Fibroblast of peridontal ligament (primary cell): ENCODE measurements around the gene PAAF1.

Experiments used
- DNase-seq: peaks from one replicate; pipeline ENCODE4 v3.0.0-alpha.2; 2010; ENCODE audit errors: extremely low read depth

PAAF1 gene

DNA sequence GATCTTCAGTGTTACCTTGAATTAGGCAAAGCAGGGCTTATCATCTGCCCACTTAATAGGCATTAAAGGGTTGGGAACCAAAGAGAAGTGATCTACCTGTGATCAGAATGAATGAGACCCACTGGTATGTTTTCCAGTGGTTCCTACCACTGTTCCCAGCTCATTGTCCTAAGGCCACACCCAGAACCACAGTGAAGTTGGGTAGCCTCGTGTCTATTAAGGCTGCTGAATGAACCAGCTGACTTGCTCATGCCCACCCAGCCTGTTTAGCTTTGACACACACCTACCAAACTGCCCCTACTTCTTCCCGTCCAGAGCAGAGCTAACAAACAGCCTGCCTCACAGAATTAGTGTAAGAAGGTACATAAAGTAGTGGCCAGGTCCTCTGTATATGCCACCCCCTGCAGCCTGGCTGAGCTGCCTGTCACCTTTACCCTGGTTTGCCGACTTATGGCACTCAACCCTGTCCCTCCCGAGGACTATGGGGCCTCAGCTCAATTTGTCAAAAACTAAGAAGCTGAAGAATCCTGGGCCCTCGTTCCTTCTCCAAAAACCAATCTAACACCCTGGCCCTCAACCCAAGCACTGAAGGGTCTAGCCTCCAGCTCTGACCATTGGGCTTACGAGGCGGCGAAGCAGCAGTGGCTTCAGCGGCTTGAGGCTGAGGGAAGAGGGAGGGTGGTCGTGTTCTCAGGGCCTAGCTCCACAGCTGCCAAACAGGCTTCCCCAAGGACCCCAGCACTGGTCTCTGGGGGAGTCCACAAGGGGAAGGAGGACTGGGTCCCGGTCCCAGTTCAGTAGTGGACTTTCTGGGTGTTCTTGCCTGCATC is 96.0 kb downstream of the PAAF1 start:
- no peak for DNase-seq

DNA sequence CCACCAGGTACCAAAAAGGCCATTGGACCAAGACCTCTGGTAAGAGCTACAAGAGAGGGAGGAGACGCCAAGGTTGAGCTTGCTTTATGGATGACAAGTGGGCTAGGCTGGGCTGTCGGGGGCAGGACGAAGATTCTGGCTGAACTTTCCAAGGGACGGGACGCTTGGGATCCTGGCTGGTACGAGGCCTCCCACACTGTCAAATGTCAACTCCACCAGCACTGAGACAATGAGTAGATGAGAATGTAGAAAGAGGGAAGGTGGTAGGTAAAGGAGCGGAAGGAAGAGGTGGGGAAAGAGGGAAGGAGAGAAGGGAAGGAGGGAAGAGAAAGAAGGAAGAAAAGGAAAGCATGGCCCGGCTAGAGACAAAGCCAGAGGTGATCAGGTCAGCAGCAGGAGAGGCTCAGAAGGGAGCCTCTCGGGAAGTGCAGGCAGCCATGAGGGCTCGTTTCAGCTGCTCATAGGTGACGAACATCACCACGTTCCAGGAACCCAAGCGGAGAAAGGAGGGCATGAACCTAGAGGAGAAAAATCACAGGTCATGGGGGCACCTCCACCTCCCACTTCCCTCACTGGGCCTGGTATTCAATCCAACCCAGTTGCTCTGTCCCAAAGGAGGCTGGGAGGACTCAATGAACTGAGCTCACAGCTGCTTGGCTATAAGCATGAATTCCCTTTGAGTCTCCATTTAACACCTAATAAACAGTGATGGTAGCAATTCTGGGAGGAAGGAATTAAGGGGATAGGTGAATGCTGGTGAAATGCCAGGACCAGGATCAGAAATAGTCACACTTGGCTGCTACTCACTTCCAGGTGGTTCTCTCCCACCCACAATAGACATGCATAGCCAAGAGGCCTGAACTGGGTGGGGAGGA is 98.0 kb downstream of the PAAF1 start:
- DNase-seq: no peak

DNA sequence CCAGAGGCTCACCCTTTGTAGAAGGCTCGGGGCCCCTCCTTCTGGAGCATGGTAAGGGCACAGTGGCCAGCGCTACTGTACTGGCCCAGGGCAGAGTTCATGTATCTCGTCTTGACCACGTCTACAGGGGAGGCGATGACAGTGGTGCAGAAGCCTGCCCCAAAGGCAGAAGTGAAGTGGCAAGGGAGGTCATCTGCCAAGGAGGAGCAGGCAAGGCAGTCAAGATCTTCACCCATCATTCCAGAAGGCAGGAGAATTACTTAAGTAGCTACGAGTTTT is 98.6 kb downstream of the PAAF1 start:
- DNase-seq: no peak

DNA sequence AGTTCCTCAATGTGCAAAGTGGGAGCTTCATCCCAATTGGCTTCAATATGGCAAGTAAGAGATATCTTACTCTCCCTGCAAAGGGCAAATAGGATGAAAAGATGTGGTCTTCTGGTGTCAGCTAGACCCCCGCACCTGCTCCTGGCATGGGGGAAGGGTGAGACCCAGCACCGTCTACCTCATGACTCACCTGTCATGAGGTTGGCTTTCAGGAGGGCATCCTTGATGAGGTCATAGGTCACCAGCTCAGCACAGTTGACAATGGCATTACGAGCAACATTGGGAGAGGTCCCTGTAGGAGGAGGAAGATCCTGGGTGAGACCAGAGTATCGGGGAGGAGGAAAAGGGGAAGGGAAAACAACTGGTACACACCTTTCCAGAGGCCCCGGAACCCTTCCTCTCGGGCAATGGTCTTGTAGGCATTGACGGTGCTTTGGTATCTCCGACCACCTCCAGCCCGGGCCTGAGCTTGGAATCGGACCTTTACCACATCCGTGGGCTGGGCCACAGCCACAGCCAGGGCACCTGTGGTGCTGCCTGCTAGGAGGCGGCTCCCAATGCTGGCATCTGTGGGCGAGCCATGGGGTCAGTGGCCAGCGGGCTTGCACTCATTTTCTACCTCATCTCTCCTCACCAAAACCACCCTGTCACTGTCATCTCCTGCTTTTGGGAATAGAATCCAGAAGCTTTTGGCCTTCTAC is 99.8 kb downstream of the PAAF1 start:
- DNase-seq: no peak

DNA sequence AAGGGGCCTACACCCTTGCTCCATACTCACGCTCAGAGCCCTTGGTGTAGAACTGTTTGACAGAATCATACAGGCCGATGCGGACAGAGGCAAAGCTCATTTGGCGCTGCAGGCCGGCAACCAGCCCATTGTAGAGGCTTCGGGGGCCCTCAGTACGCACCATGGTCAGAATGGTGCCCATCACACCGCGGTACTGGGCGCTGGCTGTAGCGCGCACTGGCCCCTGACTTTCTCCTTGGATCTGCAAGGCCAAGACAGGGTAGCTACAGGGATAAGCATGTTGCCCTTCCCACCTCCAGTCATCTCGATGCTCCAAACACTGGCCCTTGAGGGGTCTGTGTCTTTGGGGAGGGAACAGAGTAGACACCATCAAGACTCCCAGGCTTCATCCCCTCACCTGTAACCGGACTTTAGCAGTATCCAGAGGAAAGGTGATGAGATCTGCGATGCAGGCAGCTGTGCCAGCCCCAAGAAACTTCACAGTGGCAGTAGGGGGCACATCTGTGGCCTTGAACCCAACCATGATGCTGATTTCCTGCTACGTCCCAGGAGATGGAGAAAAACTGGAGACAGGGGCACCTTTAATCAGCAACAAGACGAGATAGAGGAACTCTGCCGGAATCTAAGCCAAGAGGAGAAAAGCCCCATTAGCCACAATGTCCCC is 101.2 kb downstream of the PAAF1 start:
- DNase-seq: no peak

DNA sequence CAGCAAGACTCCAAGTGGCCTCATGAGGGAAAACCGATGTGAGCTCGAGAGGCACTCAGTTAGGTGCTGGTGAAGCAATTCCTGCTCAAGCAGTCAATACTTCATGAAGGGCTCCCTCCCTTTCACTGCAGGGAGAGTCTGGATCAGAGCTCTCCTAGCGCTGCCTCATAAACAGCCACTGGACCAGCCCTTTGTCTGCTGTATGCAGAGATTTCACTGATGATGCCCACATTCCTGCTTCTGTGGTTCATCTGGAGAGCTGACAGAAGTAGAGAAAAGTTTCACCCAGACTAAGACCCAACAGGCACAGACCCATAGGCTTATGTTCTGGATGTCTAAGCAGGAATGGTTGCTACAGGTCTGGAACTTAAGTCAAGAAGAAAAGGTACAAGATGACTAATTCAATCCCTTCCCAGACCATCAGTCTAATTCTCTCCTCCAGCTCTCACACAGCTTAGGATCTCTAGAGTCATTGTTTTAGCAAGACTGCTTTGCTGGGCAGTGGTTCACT is 101.8 kb downstream of the PAAF1 start:
- peak; percentile 35 for DNase-seq

DNA sequence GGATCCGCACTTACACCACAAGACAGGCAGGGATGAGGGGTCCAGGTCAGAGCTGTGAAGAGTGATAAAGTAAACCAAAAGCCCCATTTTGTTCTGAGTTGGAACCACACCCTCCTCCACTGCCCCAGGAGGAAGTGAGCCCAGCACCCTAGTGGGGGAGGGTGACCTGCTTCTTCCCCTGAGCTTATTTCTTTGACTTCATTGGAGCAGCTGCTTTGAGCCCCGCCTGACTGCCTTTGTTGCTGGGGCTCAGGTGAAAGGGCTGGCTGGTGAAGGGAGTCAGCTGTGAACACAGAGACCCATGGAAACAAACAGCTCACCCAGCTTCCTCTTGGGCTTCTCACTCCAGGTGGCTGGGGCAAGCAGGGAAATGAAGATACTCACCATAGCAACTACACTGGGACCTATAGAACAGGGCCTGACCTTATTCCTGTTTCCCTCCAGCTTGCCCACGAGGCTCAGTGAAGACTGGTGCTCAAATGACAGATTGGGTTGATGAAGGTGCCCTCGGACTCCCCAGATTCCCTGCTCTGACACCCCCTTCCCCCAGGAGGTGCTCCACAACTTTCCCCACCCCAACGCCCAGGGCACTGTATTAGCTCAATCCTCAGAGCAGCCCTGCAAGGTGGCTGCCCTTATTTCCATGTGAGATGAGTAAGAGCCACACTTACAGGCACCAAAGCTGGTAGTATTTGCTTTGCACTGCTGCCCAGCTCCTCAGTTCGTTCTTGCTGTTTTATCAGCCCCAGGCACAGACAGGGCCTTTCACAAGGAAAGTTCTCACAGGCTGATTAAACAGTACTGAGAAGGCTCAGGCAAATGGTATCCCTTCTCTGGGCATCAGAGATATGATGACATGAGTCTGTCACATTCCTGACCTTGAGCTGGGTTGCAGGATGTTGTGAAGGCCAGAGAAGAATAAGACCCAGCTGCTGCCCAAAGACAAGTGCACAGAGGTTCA is 103.5 kb downstream of the PAAF1 start:
- DNase-seq: no peak
